GM18508 (cell line): ENCODE results near the gene PTPRM.

Experiments used
- ATAC-seq: cut with Tn5 transposase; IDR thresholded peaks from one replicate; pipeline ENCODE4 v1.9.1; 2021; ENCODE audit warnings: moderate number of reproducible peaks; ENCODE audit not compliant: insufficient read depth, unreplicated experiment

Gene PTPRM

GRCh38 chr18:7839548-7839947 lies 272.4 kb downstream of the PTPRM start:
- ATAC-seq: no peak

DNA sequence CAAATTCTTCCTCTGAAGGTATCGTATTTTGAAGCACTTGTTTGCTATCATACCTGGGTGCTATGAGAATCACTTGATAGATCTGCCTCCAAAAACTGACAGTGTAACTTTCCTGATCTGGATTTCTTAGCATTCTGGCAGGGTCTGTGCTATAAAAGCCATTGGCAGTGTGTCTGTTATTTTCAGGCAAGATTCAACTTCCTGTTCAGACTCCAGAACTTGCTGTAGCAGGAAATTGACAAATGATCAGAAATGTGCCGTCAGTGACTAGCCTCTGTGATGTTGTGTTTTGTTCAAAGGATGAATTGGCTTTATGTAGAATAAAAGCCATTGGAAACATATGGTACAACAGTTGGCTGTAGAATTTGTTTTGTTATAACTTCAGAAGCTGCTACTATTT lies 273.3 kb downstream of the PTPRM start:
- ATAC-seq: no peak

DNA sequence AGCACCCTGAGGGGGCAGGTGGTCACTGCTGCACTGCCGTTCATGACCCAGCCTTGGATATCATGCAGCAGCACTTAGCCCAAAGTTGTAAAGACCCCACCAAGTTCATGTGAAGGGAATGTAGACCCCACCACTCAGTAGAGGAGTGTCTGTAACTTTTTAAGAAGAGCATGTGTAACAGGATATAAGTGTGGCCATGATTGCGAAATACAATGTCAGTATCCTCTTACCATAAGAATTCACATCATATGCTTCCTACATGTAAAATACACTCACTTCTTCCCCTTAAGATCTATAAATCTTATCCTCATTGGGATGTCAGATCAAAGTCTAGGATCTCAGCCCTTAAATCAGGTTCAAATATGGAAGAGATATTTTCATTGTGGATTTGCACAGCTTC lies 276.9 kb downstream of the PTPRM start:
- no peak for ATAC-seq

DNA sequence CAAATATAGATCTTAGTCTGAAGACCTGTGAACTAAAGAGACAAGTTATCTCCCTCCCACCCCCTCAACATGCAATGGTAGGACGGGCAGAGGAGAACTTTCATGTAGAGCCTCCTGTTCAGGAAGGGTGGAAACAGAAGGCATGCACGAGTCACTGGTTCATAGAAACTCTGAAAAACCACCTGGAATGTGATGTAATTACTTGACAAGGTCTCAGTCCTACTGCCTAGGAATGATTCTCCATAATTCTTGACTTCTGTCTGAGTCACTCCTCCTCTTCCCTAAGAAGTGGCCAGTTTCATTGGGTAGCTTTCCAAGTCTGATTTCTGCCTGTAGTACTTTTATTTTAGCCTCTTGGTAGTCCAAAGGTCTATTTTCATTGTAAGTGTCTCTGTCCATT lies 277.3 kb downstream of the PTPRM start:
- ATAC-seq: no peak

DNA sequence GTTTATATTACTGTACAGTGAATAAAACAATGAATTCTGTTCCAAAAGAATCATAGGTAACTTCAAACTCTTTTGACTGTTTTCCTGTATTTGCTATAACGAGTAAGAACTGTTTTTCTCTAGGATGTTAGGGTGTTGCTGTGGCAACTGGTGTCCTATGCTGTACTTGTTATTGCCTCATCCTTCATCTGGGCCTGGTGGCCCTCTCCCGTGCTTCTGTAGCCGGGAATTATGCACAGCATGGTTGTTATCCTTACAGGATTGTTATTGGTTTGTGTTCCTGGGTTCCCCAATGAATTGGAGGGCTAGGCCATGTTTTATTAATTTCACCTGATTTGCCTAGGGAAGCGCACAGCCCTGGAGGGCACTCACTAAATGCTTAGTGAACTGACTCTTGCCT lies 279.2 kb downstream of the PTPRM start:
- no peak for ATAC-seq

GRCh38 chr18:7847357-7848053 lies 280.4 kb downstream of the PTPRM start:
- ATAC-seq: no peak

DNA sequence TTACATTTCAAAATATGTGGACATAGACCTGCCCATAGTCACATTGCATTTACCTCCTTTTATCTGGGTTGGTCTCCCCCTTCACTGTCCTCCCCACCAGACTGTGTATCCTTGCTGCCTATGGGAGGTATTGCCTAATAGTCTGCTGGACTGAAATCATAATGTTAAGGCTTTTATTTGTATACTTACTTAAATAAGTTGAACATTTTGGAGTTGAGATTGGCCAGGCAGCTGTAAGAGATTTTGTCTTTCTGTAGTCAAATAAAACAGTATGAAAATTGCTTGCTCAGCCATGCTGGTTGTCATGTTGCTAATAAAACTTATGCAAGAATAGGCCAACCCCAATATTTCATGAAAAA lies 280.9 kb downstream of the PTPRM start:
- no peak for ATAC-seq

GRCh38 chr18:7850446-7850845 lies 283.3 kb downstream of the PTPRM start:
- ATAC-seq: no peak

DNA sequence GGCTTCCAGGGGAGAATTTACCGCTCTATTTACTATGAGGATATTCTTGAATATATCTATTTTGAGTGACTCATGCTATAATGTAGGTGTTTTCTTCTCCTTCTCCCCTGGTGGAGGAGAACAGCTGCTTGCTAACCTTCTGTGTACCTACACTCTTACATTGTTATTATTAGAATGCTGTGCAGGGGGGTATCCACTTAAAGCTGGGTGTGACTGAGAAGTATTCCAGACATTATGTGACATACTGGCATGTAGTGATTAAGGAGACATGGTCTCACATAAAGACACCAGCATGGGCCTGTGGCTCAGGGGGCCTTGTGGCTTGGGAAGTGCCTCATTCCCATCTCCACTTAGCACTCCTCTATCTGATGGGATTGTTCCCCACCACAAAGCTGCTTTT lies 287.9 kb downstream of the PTPRM start:
- no peak for ATAC-seq

GRCh38 chr18:7855671-7856070 lies 288.6 kb downstream of the PTPRM start:
- no peak for ATAC-seq

DNA sequence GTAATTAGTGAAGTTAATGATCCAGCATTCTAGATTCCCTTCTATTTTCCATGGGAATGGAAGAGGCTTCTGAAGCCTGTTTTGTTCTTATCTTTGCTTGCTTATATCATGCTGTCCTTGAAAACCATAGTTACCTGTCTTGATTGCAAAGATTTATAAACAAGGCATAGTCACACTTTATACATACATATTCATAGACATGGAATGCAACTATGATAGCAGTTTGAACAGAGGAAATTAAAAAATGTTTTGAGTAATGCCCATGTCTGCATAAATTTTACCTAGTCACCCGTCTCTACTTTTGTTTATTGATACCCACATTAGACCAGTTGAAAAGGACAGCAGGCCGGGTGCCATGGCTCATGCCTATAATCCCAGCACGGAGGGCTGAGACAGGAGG lies 289.0 kb downstream of the PTPRM start:
- ATAC-seq: no peak

DNA sequence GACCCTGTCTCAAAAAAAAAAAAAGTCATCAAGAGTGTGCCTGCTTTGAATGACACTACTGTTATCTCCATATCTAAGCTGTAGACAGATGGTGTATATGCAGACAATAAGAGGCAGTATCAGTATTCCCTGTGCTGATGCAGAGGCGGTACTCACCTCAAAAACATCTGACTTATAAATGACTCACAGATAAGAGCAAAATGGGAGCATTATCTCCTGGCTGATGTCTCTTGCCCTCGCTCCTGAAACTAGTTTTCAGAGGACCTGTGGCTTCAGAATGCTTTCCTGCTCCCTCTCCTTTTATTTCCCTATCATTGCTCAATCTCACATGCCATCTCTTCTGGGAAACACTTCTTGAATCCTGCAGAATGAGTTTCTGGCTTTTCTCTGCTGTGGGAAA lies 289.6 kb downstream of the PTPRM start:
- ATAC-seq: no peak

DNA sequence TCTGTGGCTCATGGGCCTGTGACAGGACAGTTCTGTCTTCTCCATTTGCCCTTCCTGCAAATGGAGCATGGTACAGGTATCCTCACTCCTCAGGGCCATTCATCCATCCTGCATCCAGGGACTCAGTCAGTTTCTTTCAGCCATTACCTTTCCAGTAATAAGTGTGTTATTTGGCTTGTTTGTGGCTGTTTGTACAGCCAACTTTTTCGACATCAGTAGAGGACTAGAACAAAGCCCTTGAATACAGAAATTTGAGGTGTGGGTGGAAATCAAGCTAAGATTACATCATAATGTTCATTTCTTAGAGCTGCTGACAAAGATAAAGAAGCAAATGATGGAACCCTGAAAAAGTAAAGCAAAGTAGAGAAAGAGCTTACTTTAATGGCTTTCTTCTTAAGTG lies 290.4 kb downstream of the PTPRM start:
- ATAC-seq: no peak

- no peak for ATAC-seq
Observed at GRCh38 chr18:7859122-7859521, 292.0 kb downstream of the PTPRM start.

DNA sequence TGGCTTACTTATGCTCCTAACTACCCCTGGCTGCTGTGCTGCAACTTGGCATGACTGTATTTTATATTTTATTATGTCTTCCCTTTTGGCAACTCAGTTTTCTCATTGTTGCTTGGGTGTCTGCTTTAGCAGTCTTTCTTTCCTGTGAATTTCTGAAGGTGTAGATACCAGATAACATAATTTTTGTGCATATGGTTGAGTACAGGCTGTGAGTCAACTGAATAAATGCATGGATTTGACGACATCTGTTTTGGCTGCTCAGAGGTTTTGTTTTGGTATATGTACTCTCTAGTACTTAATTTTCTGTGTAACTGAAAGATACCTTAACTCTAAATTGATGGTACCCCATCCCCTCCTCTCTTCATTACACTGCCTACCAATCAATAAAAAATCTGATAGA lies 303.1 kb downstream of the PTPRM start:
- ATAC-seq: no peak

DNA sequence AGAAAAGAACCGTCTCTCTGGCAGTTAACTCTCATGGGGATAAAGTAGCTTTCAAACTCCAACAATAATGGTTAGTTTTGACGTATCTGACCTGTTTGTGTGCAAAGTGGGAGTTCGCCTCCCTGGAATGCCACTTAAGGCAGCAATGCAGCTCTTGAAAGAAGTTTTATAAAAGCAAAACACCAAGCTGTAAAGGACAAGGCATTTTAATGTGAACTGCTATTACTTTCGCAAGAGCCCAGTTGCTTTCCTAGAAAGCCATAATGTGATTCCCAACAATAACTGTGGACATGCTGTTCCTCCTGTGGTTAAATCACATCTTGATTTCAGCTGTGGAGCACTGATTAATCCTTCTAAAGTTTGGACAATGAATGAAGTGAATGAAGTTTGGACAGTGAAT lies 303.7 kb downstream of the PTPRM start:
- ATAC-seq: no peak

- no peak for ATAC-seq
Observed at GRCh38 chr18:7871560-7872456, 304.7 kb downstream of the PTPRM start.

- no peak for ATAC-seq
Observed at GRCh38 chr18:7872569-7872968, 305.5 kb downstream of the PTPRM start.

GRCh38 chr18:7873316-7873715 lies 306.2 kb downstream of the PTPRM start:
- no peak for ATAC-seq

GRCh38 chr18:7876354-7877104 lies 309.4 kb downstream of the PTPRM start:
- no peak for ATAC-seq

GRCh38 chr18:7877609-7878008 lies 310.5 kb downstream of the PTPRM start:
- no peak for ATAC-seq
